Hematopoietic multipotent progenitor cell treated with erythropoietin and hydrocortisone succinate and interleukin-3 and kit ligand, for 15 days (in vitro differentiated cells): Measurements from ENCODE around the gene LRRC8E.
"Not testable (repeated sequence)": the region's sequence is repeated elsewhere in the genome, so short reads cannot be mapped to it uniquely, and the experiment has no call there.

ENCODE experiments used
- DNase-seq: peaks from one replicate; pipeline ENCODE4 v3.0.0-alpha.2; 2015; ENCODE audit warnings: low spot score

LRRC8E gene

DNA sequence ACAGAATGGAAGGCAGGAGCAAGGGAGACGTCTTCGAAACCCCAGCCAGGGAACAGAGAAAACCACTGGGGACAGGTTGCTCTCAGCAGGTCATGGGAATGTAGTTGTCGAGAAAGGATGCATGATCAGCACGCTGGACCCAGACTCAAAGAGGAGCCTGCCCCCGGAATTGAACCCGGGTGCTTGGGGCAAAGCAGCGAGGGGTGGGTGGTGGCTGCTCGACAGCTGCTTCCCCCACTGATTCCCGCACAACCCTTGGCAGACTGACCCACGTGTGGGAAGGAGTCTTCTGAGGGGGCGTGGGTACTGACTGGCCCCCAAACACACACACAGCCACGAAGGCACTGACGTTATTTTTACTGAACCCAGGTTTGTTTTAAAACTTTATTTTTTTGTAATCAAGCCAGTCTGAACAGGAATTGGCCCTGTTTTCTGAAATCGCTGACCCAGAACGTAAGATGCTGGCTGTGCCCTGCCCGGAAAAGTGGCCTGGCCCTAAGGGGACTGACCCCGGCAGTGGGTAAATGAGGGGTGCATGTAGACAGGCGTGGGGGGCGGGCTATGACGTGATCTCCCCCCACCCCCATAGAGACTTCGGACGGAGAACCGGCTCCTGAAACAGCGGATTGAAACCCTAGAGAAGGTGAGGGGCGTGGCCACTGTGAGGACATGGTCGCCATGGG lies 32.7 kb upstream of the LRRC8E start:
- DNase-seq, result no peak

- DNase-seq, result no peak
Observed at GRCh38 chr19:7856109-7856591, 32.2 kb upstream of the LRRC8E start.

- no peak for DNase-seq
Observed at GRCh38 chr19:7856679-7857663, 31.3 kb upstream of the LRRC8E start.

GRCh38 chr19:7857727-7858108 lies 30.6 kb upstream of the LRRC8E start:
- no peak for DNase-seq

DNA sequence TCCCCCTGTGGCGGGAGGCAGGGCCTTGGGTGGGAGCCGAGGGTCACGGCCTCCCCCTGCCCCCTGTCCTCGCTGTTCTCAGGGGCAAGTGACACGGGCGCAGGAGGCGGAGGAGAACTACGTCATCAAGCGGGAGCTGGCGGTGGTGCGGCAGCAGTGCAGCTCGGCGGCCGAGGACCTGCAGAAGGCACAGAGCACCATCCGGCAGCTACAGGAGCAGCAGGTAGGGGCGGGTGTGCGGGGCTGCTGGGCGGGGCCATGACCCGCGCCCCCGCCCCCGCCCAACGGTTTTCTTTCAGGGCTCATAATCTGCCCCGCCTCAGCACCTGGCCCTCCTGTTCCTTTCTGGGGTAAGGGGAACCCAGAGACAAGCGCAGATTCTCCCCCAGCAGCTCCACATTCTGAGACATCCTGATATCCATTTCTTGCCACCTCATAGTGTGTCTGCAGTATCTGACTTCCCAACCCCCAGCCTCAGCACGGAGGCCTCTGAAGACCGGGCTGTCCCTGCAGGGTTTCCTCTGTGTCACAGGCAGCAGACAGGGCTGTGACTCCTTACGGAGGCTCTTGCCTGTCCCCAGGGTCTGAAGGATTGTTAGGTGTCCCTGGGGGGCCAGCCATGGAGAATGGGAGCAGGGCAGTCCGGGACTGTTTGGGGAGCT lies 30.1 kb upstream of the LRRC8E start:
- no peak for DNase-seq

- DNase-seq, result not testable (repeated sequence)
Observed at GRCh38 chr19:7859087-7859486, 29.2 kb upstream of the LRRC8E start.

- no peak for DNase-seq
Observed at GRCh38 chr19:7859831-7860713, 28.2 kb upstream of the LRRC8E start.

DNA sequence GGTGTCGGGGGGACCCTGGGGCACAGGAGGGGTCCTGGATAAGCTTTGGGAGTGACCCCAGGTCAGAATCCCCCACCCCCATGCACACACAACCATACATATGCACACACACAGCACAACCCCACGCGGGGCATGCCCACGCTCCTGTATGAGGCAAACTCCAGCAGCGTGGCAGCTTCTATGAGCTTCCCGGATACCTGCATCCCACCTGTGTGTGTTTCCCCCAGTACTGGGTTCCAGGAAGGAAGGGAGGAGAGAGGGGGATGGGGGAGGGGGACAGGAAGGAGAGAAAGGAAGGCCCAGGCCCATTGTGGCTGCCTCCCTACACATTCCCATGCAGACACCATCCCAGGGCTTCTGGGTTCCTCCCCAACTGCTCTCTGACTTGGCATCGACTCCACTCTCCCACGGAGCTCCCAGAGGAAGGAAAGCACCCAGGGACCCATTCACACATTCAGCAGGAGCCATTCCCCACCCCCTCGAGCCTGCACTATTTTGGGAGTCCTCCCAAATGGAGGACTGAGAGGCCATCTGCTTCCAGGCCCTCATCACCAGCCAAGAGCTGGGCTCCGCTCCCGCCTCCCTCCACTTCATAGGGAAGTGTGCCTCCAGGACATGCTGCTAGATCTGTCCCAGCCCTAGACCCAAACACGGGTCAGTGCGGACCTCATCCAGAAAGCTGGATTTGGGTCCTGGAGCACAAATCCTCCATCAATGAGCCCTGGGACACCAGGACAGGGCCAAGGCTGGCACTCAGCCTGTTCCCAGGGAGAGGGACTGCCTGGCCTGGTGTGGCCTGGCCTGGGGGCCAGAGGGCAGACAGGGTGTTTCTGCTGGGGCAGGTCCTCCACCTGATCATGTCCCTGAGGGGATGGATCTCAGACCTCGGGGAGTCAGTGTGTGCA lies 27.3 kb upstream of the LRRC8E start:
- no peak for DNase-seq

DNA sequence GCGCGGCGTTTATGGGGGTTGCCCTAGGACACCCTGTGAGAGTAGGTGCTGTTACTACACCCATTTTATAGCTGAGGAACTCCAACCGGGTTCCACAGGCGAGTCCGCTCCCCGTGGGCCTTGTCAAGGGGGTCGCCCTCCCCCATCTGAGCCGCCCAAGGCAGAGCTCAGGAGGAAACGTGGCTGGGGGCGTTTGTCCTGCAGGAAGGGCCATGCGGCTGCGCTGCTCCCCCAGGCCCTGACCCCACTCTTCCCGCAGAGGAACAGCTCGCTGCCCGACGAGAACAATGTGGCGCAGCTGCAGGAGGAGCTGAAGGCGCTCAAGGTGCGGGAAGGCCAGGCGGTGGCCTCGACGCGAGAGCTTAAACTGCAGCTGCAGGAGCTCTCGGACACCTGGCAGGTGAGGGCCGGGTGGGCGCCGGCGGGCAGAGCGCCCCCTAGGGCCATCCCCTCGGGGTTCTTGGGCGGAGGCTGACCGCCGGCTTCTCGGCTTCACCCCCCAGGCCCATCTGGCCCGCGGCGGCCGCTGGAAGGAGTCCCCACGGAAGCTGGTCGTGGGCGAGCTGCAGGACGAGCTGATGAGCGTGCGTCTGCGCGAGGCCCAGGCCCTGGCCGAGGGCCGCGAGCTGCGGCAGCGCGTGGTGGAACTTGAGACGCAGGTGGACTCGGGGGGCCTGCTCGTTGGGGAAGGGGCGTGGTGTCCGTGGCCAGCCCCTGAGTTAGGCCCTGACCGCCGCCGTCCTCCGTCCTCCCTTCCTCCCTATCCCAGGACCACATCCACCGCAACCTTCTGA lies 26.5 kb upstream of the LRRC8E start:
- DNase-seq, result no peak

DNA sequence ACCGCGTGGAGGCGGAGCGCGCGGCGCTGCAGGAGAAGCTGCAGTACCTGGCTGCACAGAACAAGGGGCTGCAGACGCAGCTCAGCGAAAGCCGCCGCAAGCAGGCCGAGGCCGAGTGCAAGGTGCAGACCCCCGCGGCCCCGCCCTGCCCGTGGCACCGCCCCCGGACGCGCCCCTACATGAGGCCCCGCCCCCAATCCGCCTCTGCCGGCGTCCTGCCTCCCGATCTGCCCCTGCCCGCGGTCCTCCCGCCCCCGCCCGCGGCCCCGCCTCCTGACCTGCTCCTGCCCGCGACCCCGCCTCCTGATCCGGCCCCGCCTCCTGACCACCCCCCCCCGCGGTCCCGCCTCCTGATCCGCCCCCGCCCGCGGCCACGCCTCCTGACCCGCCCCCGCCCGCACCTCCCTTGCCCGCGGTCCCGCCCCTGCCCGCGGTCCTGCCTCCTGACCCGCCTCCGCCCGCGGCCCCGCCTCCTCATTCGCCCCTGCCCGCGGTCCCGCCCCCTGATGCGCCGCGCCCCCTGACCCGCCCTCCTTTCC lies 25.8 kb upstream of the LRRC8E start:
- peak; percentile 41 for DNase-seq

GRCh38 chr19:7863157-7863970 lies 24.9 kb upstream of the LRRC8E start:
- DNase-seq, result no peak

- DNase-seq, result no peak
Observed at GRCh38 chr19:7863971-7864689, 24.2 kb upstream of the LRRC8E start.

DNA sequence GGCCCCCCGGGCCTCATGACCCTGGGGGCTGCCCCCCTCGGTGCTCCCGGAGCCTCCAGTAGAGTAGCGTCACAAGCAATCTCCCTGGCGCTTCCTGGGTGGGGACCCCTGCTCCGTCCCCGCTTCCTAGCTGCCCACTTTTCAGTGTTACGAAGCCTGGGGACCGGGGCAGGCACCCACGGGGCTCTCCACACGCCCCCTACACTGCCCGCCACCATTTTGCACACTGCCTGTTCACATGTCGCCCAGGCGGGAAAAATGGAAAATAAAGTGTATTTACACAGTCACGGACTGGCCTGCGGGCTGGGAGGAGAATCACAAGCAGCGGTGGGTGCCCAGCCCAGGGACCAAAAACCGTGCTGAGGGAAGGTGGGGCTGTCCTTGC lies 23.6 kb upstream of the LRRC8E start:
- no peak for DNase-seq

- DNase-seq, result no peak
Observed at GRCh38 chr19:7865262-7865911, 22.9 kb upstream of the LRRC8E start.

- no peak for DNase-seq
Observed at GRCh38 chr19:7866399-7867091, 21.8 kb upstream of the LRRC8E start.

DNA sequence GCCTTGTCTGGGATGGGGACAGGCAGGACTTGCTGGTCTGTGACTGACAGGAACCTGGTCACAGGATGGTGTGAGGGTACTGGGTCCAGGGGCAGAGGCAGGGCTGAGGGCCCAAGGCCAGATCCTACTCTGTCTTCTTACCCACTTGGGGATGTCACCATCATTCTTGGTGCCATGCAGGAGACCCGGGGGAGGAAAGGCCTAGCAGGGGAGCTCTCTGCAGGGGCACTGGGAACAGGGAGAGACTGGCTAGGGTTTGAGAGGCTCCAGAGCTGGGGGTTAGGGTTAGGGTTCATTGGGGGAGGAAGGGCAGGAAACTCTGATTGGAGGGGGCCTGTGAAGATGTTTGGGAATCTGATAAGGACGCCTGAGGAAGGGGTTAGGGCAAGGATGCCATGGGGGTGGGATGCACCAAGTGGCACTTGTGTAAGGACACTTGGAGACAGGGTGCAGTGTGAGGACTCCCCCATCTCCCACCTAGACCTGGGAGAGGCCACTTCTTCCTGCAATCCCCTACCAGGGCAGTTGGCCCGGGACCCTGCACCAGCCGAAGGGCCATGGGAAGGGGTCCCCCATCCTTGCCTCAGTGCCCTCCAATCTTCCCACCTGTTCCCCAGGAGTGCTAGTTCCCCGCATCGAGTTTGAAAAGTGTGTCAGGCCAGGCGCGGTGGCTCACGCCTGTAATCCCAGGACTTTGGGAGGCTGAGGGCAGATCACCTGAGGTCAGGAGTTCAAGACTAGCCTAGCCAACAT lies 21.0 kb upstream of the LRRC8E start:
- no peak for DNase-seq
